ENCODE results near the gene ANXA1.
A peak's percentile ranks its signal among the peaks of the same experiment; 100 is the strongest.

The ANXA1 gene

DNA sequence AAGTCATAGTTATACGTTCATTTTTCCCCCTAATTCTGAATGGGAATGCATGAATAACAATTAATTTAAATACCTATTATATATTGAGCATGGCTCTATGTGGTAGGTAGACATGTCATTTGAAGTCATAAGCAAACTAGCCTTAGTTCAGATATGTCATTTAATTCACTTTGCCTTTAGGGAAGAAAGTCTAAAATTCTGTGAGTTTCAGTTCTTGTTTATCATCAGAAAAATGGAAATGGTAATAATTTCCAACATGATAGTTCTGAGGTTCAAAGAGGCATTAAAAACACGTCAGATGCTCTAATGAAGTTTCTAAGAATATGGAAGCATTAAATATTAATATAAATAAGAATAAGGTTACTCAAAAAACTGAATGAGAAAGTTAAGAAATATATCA lies 13.1 kb upstream of the ANXA1 start:
- DNase-seq (ENCODE audit: low read depth), result no peak

DNA sequence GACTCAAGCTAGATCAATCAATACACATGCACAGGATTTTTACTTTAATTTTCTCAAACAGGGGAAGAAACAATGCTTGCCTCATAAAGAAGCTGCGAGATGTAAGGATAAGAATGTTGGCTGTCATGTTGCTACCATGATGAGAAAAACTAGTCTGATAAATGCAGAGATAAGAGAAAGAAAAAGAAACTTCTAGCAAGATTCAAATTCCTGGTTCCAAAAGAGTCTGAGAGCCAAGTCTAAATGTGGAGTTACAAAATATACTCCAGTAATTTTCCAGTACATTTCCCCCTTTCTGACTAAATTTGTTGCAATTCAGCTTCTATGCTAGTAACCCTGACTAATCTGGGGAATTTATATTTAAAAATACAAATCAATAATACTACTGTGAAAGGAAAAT lies 10.4 kb upstream of the ANXA1 start:
- no peak for DNase-seq (ENCODE audit: low read depth)

DNA sequence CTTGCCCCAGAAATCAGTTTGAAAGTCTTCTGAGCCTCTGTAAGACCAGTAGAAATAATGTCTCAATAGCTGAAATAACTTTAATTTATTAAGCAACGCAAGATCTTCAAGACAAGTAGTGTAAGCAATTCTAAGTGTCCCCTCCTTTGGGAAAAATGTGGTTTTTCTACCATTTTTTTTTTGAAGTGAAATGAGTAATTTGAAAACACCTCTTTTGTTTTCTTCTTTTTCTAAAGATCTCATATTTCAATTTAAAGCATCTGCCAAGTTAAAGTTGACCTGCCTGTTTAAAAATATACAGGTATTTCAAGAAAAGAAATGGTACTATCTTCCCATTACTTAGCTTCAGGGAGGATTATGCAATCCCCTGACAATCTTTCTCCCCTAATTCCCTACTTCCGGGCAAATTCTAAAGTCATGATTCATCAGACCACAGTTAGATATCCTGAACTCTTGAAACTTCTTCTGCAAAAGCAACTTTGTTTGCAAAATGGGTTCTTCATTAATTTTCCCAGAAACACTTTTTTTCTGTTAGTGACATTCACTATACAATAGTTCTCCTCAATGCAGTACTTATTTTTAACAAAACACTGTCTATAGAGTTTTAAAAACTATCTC lies 7.8 kb upstream of the ANXA1 start:
- DNase-seq (ENCODE audit: low read depth), result peak; percentile 92

DNA sequence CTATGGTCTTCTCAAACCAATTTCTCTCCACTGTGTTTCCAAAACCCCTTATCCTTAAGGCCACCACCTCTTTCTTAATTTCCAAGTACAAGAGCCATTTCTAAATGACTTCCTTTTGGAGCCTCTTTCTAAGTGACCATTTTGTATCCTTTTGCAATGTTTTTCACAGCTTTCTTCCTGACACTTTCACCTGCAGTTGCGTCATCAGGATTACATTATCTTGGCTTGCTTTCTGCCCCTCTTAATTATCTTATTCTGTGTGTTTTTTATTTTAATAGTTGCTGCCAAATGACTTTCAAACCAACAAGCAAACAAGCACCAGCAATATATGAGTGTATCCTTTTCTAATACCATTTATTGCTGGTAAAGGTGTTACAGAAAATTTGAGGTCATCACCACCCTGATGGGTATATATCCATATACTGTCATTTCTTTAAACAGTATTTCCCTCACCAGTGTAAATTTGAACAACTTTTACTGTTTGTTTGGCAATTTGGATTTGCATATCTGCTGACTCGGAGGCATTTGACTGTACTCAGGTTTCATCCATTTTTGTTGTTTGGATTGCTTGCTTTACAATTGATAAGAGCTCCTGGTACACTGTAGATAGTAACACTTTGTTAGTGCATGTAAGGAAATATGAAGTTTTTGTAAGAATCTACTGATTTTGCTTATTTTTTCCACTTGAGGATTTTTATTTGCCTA lies 5.4 kb upstream of the ANXA1 start:
- no peak for DNase-seq (ENCODE audit: low read depth)

DNA sequence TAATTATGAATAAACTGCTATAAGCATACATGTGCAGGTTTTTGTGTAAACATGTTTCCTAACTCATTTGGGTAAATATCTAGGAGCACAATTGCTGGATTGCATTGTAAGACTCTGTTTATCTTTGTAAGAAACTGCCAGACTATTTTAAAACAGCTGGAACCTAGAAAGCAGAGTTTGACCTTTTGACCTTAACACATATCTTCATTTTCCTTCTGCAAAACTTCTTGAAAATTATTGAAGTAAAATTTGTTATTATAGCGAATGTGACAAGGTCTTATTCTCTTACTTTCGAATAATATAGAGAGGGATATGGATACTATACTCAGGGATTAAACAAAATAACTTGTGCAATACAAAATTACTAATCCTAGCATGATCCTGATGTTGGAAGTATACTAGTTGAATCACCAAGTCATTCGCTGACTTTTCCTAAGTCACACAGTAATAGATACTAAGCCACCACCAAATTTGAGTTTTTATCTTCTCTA lies 3.2 kb upstream of the ANXA1 start:
- peak; percentile 38 for DNase-seq (ENCODE audit: low read depth)

DNA sequence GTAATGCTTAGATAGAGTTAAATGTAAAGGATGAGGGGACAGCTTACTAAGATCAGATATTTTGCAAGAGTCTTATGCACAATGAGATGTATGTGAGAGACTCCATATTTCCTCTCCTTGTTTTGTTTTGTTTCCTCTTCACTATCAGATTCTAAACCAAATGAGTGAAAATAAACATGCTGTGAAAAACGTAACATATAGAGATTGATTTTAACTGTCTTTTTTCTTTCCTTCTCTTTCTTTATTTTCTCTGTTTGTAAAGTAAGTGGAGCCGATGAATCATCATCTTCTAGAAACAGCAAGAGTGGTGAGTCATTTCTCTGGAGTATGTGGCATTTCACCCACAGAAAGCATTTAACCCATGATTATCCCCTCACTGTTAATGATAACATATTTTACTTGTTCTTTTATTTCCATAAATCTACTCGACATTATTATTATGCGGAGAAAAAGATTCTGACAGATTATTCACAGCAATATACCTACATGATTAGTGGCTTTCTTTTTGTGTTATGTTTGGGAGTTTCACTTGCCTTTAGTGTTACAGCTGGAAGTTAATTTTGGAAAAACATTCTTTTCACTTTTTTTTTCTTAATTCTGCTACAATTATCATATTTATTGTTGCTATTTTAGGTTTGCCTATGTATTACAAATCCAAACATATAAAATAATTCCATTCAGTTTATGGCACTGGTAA lies 2.1 kb upstream of the ANXA1 start:
- DNase-seq (ENCODE audit: low read depth), result peak; percentile 92

DNA sequence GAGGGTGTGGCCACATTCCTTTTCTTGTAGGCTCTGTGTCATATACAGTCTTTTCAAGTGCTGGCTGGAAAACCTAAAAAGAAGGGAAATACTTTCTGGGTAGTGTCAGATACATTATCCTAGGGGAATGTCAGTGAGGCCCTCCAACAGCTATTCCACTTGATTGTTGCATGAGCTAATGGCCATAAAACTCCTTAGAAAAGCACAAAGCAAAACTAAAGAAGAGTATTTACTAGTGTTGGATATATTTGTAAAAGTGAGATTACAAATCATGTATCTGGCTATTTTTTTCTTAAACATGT lies 829 bp downstream of the ANXA1 start:
- DNase-seq (ENCODE audit: low read depth), result peak; percentile 31

DNA sequence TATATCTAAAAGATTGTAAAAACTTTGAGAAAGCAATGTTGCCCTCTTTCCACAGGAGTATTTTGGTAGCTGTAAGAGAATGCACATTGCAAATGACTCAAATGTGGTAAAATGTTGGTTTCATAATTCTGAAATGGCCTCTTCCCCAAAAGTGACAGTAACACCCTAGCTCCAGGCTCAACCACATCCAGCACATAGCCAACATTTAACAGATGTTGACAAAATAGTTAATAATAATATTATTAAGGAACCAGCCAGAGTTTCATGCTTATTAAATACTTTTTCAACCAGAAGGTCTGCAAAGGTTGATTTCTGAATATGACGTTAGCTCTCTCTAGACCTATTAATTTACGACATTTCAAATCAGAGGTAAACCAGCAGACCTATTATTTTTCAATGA lies 1.3 kb downstream of the ANXA1 start:
- DNase-seq (ENCODE audit: low read depth), result no peak

DNA sequence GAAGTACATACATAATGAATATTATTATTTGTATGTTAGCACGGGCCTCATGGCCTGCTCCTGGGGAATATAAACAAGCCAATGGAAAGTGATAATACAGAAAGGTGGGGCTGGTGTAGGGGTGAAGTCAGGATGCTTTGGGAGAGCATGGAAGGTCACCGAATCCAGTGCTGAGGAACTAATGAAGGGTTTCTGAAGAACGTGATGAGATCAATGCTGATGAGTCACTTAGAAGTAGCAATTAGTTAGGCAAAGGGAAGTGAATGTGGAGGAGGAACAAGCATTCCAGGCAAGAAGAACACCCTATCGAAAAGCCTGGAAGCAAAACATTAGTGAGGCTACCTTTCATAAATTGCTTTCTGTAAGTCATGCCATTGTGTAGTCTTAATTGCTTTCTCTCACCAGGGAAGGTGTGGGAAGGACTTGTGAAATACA lies 2.1 kb downstream of the ANXA1 start:
- no peak for DNase-seq (ENCODE audit: low read depth)

DNA sequence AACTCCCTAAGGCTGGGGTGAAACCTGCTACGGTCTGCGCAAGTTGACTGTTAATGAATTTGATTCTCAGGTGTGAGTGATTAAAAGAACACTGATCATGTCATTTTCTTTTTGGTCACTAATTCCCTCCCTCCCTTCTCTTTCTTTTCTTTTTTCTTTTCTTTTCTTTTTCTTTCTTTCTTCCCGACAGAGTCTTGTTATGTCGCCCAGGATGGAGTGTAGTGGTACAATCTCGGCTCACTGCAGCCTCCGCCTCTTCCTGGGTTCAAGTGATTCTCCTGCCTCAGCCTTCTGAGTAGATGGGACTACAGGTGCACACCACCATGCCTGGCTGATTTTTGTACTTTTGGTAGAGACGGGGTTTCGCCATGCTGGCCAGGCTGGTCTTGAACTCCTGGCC lies 2.6 kb downstream of the ANXA1 start:
- no peak for DNase-seq (ENCODE audit: low read depth)

DNA sequence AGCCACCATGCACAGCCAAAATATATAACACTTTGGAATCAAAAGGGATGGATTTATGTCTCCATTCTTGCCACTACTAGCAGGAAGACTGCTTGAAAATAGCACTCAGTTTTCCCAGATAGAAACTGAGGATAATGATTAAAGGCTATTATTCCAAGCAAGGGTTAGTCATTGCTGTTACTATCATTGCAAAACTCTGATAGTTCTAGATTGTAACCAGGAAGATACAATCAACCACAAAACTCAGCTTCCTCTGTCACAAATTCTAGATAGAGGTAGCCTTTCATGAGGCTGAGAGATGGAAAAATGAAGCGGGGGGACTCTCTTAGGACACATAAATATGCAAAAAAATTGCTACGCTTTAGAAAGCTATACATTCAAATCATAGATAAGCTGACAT lies 3.1 kb downstream of the ANXA1 start:
- peak; percentile 39 for DNase-seq (ENCODE audit: low read depth)

DNA sequence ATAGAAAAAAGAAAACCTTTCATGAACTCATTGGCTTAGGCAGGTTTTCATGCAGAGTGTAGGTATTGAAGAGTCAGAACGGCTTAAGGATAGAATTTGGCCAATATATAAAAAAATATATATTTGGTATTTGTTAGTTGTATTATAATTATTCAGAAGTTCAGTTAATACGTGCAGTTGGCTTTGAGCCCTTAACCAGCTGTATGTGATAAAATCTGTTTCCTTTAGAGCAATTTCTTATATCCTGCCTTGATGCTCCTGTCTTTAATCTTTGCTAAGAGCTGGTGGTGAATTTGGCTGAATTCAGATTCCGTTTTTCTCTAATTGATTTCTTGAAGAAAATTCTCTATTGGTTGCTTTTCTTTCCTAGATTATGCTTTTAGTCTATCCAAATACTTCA lies 3.7 kb downstream of the ANXA1 start:
- no peak for DNase-seq (ENCODE audit: low read depth)

DNA sequence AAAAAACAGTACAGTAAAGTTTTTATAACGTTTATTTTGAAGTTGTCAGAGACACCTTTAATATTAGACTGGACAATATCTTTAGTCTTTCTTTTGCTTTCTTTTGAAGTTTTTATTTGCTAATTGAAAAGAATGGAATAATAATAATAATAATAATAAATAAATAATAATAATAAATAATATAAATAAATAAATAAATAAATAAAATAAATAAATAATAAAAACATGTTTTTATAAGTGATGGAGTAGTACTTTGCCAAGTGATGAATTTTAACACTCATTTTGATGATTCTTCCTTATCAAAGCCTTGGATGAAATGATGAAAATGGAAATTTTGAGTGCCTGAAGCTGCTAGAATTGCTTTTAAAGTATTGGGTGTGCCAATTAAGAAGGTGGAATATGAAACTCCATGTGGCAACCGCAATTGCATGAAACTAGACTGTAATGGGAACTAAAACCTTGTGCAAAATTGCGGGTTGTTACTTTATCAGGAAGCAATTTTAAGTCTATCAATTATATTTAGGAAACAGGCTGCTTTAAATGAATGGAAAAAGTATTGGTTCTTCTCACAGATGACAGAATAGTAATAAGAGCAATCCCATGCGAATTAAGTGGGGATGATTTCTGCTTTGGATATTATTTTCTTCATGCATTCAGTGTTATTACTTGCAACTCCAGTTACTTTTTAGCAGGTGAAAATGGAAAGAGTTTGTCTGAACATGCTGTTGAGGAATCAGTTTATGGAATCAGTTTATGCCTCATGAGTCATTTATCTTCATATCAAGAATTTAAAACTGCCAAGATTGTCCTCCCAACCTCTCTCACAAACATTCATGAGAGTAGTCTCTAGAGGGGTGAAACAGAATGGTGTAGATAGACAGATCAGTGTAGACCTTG lies 4.6 kb downstream of the ANXA1 start:
- DNase-seq (ENCODE audit: low read depth), result peak; percentile 34

DNA sequence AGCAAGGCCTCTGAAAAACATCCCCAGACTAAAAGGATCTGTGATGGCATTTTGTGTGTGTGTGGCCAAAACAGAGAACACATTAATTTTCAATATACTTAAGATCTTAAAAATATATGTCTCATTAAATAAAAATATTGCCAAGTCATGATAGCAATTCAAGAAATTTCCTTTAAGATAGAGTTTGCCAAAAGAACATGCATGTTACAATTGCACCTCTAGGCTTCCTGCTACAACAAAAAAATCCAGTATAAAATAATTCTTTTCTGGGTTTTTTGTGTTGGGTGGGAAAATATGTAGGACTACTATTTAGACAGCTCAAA lies 5.2 kb downstream of the ANXA1 start:
- no peak for DNase-seq (ENCODE audit: low read depth)

DNA sequence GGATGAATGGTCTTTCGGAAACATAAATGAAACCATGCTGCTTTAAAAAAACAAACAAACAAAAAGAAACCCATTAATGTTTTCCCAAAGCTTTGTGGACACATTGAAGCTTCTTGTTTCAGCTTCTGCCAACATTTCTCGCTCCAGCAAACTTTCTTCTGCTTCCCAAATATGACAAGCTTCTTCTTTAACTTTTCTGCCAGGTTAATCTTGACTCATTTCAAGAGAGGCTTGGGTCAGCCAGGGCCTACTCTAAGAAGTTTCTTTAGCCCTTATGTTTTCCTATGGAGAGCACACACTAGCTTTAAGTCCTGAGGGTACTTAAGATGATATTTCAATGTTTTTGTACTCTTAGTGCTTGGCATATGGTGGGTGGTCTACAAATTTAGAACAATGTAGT lies 6.1 kb downstream of the ANXA1 start:
- DNase-seq (ENCODE audit: low read depth), result no peak

DNA sequence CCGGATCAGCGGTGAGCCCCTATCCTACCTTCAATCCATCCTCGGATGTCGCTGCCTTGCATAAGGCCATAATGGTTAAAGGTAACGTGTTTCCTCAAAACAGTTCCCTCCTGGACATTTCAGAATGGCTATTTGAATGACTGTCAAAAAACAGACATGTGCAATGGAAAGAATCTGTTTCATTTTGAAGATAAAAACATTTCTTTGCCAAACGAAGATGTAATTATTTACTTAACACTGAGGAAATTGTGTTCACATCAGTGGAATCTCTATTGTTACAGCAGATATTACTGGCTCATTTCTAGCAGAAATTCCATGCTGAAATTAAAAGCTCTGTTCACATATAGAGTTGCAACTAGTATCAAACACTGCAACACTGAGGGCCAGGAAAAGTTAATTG lies 7.1 kb downstream of the ANXA1 start:
- no peak for DNase-seq (ENCODE audit: low read depth)

DNA sequence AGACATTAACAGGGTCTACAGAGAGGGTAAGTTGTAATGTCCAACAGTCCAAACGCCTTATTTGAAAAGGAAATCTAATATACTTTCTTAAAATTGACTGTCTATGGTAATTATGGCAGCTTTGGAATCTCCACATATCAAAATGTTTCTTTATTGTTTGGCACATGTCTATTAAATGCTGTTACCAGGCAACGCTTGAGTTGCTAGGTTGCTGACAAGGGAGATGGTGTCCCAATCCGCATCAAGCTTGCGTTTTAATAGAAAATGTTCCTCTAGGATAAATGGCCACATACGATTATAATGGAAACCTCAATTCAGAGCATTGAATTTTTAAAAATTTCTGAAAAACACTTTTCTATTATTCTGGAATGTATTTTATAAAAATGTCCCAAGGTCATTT lies 9.2 kb downstream of the ANXA1 start:
- DNase-seq (ENCODE audit: low read depth), result no peak

DNA sequence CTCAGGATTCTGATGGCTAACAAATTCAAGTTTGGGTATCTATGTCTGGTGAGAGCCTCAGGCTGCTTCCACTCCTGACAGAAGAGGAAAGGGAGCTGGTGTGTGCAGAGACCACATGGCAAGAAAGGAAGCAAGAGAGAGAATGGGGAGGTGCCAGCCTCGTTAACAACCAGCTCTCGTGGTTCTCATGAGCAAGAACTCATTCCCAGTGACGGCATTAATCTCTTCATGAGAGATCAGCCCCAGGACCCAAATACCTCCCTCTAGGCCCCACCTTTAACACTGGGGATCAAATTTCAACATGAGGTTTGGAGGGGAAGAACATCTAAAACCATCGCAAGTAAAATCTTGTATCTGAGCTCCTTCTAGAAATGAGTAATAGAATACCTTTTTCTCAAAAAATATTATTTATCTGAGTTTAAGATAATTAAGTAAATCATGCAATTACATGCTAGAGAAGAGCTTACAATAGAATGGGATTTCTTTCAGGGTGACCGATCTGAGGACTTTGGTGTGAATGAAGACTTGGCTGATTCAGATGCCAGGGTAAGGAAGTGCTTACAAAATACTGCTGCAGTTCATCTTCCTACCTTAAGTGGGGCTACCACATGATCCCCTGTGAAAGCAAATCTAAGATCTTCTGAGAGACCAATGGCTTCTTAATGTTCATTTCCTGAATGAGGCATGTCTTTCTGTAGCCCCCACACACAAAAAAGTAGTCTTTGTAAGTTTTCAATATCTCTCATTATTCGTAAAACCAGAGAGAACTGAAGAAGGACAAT lies 11.5 kb downstream of the ANXA1 start:
- no peak for DNase-seq (ENCODE audit: low read depth)

DNA sequence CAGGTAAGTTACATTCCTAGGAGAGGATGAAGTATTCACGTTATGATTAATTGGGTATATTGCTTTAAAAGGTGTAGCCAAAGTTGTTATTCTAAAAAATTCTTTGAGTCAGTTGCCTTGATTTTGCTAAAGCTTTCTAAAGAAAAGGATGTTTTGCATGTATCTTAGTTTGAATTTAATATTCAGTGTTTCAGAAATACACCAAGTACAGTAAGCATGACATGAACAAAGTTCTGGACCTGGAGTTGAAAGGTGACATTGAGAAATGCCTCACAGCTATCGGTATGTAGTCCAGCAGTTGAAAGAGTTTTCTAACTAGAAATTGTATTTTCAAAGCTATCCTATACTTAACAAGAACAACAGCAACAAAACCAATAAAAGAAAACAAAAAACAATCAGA lies 14.2 kb downstream of the ANXA1 start:
- no peak for DNase-seq (ENCODE audit: low read depth)

DNA sequence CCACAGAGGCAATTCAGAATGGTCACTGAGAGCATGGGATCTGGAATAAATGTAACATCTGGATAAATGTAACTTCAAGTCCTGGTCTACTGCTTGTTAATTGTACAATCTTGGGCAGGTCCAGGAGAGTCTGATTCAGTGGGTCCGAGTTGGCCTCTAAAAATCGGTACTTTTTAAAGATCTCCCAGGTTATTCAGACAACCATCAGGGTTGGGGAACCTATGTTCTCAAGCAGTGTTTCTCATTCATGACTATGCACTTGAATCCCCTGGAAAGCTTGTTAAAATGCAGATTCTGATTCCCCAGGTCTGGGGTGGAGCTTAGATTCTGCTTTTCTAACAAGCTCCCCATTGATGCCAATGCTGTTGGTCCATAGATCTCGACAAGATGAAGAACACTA lies 14.8 kb downstream of the ANXA1 start:
- DNase-seq (ENCODE audit: low read depth), result no peak

DNA sequence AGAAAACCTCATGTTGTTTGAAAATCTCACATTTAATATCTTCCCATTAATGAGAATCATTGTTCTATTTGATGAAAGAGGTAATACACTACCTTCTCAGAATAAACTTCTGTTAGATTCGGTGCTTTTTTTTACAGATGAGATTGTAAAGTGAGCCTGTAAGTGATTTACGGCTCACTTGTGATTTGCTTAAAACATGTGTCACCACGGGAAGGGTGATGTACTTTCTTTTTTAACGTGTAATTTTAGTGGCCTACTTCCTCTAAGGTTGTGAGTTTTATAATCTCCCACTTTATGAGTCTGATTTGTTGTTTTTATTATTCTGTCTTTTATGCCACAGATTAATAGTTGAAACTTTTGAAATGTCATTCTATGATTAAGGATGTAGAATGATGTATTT lies 15.9 kb downstream of the ANXA1 start:
- DNase-seq (ENCODE audit: low read depth), result no peak

Data from iris pigment epithelial cell (primary cell).